Keratinocyte (primary cell): Measurements from ENCODE around the gene CYP4A11. TPM values are rescaled to one million over a fixed set of nuclear protein-coding genes. Genes with fewer than 3 reads are reported as not detected.

Source experiments
- polyA plus RNA-seq, 5 experiments: library from polyadenylated mRNA; depleted of rRNA in 3 of 5; stranded (reverse) in 3 of 5; stranded (forward) in 1 of 5; unstranded in 1 of 5; fragments of >200 nt; gene quantifications; 1 replicate in 1 of 5; 2 replicates in 3 of 5; 3 replicates in 1 of 5; pipeline versions ENCODE4 v1.2.1 to v1.2.3, GENCODE V29; 2011 to 2012; ENCODE audit warnings: missing spikeins in 2 of 5, low read depth in 1 of 5, low replicate concordance in 1 of 5
- small RNA-seq, 3 experiments: library from RNA; depleted of rRNA; stranded (forward); fragments of <200 nt; gene quantifications; one replicate each; pipeline ENCODE3, GENCODE V24; 2012; ENCODE audit warnings: low read depth in 3 of 3, low replicate concordance in 1 of 3; ENCODE audit not compliant: insufficient read length in 3 of 3

CYP4A11 gene
- polyA plus RNA-seq, 1 donor (not counting 4 experiments of a cell fraction or from before 2014, with no cell fraction given): not detected

Small RNA genes lying within 50 kb of the gene (small RNA-seq; reads per million reads assigned to genes)
- 0 reads per million in 3 experiments for gene CYP4A26P

Other genes starting within 250 kb of the CYP4A11 start
- 47.8 to 61.8 TPM (median 59.9 TPM) in 3 replicates for gene EFCAB14, start 222.4 kb downstream of the CYP4A11 start, polyA plus RNA-seq
- 0.49 to 3.9 TPM (median 2.1 TPM) in 3 replicates for gene CYP4B1, start 142.4 kb downstream of the CYP4A11 start, polyA plus RNA-seq
- gene CYP4X1, start 82.2 kb upstream of the CYP4A11 start, polyA plus RNA-seq: 0.93 to 1.2 TPM (median 1.00 TPM) in 3 replicates
- gene CYP4Z1, start 125.8 kb upstream of the CYP4A11 start, polyA plus RNA-seq: not detected in 3 replicates
- gene CYP4A22, start 196.0 kb upstream of the CYP4A11 start, polyA plus RNA-seq: not detected in 3 replicates
- 1.5 to 29.2 TPM (median 1.5 TPM) in 3 replicates for gene PDZK1IP1, start 248.6 kb upstream of the CYP4A11 start, polyA plus RNA-seq